Skin epidermis (tissue), 12 donors: Measurements from ENCODE around the gene HDAC9.

Source experiments
- H3K27ac ChIP-seq, 21 experiments: fragments of 200-600 bp; sonication (generic) in 11 of 21; one replicate each; pipeline ENCODE4 v1.5.0; 2020; ENCODE audit warnings: mild to moderate bottlenecking in 3 of 21, inconsistent platforms in 2 of 21, moderate library complexity in 2 of 21
- H3K4me3 ChIP-seq, 7 experiments: fragments of 200-600 bp; sonication (generic) in 2 of 7; one replicate each; pipeline ENCODE4 v1.5.0; 2020; ENCODE audit warnings: inconsistent platforms in 2 of 7, mild to moderate bottlenecking in 2 of 7, moderate library complexity in 1 of 7

Gene HDAC9

DNA sequence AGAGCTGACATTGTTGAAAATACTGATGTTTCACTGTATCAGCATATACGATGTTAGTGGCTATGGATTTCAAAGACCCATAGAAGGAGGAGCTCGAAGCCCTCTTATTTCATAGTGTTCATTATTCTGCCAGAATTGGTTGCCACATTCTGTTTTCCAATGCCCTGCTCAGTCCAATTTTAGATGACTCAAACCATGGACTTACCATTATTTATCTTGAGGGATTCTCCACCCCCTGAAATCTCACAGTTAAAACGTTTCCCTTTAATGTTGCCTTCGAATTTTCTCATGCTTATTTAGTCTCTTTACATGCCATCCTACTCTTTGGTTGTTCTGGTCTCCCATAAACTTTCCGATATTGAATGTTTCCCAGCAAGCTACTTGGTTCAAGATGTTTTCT, 264.5 kb downstream of the HDAC9 start:
- Histone ChIP-seq H3K27ac (no peak overlapping the region), H3K4me3 (no peak overlapping the region)

DNA sequence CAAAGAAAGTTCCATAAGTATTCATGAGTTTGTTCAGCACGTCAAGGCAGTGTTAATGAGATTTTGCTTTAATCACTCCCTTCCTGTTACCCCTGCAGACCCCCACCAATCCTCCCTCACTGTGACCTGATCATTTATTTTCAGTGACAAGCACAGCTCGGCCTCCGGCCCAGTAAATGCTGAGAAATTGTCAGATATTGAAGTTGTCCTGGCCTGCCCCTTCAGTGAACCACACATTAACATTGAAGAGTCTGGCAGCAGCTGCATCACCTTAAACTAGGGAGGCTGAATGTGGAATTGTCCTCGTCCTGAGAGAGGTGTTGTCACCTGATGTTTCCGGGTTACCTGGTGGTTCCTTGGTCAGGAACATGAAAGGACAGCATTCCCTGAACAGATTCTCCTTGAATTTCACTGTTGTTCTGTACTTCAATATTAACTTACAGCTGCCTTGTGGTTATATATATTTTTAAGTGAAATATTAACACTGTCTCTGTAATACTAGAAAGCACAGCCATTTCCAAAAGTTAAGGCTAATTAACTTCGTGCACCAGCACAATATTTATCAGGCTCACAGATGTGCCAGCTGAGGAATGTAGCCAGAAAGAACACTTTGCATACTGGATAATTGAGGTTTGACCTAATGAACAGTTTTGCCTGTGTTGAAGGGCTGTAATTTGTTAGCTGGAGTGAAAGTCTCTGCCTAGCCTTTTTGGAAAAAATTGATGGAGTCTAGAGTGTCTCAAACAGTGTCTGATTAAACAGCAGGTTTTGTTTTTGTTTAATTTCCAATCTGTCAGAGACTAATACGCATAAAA, 265.3 kb downstream of the HDAC9 start:
- H3K27ac ChIP-seq = no peak overlapping the region

GRCh38 chr7:18762189-18762588, 266.6 kb downstream of the HDAC9 start:
- H3K27ac ChIP-seq = peak overlapping the region in 1 of 21 experiments; percentile 14
- H3K4me3 ChIP-seq = no peak overlapping the region

More for the DNA sequence above, 265.3 kb downstream of the HDAC9 start:
- H3K4me3 ChIP-seq = no peak overlapping the region

- H3K4me3 ChIP-seq = no peak overlapping the region
- peak overlapping the region in 1 of 21 experiments; percentile 72 for H3K27ac ChIP-seq
Observed at GRCh38 chr7:18768256-18768655, 272.7 kb downstream of the HDAC9 start.

GRCh38 chr7:18770154-18770811, 274.7 kb downstream of the HDAC9 start:
- Histone ChIP-seq H3K27ac (peak overlapping the region in 3 of 21 experiments; percentile 25 to 72 (median 55)), H3K4me3 (no peak overlapping the region)

DNA sequence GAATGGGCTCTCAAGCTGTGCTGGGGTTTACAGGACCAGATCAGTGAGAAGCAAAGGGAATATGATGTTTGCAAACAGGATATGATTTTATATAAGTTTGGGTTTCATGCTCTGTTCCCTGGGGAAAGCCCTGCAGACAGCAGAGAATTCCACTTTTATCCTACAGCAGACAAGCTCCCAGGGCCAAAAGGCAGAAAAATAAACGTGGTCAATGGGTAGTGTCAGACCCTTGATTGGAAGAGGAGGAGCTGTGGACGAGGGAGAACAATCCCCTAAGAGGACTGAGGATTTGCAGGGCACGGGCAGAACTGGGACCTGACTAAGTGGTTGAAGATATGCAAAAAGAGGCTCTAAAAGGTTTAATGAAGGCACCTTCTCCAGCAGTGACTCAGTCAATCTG, 275.3 kb downstream of the HDAC9 start:
- Histone ChIP-seq H3K27ac (peak overlapping the region in 5 of 21 experiments; percentile 10 to 72 (median 20)), H3K4me3 (no peak overlapping the region)

DNA sequence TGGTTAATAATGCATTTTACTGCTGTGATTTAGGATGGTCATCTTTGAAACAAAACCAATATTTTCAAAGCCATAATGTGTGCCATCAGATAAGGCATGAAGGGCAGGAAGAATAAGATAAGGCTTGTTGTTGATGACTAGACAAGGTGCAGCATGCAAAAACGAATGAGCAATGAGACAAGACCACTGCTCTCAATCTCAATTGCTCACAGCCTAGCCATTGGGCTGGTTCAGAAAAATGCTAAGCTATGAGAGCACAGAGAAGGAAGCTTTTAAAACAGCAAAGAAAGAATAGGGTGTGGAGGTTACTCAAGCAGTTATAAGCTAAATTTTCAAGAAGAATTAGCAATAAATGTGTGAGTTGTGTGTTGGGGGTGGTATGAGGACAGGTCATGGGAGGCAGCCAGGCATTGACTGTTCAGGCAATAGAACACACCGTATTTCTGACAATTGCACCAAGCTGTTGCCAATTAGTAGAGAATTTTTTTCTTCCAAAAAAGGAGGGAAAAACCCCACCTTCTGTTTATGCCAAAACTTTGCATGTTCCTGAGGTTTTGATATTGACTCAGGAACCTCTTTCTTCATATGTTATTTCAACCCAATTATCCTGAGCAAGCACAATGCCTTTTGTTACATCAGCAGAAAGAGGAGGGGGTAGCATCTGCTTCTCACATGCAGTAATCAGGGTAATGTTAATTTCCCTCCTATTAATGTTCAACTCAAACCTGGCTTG, 276.5 kb downstream of the HDAC9 start:
- Histone ChIP-seq H3K27ac (peak overlapping the region in 1 of 21 experiments; percentile 61), H3K4me3 (no peak overlapping the region)

DNA sequence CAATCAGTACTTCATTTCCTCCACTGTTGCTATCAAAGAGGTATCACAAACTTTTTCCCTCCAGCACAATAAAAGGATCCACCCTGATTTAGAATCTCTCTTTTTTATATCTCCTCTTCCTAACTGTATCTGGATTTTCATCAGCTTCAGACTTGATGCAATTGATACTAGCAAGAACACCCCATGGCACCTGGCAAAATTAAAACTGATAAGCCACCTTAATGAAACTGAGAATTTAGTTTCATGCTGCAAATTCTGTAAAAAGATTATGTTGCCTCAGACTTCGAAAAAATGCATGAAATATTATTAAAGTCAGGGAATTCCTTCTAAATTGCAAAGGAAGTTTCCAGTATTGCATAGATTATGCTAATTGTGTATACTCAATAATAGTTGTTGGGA, 277.0 kb downstream of the HDAC9 start:
- Histone ChIP-seq H3K4me3 (no peak overlapping the region), H3K27ac (peak overlapping the region in 1 of 21 experiments; percentile 54)

- H3K27ac ChIP-seq = no peak overlapping the region
- H3K4me3 ChIP-seq = no peak overlapping the region
Observed at GRCh38 chr7:18777314-18777713, 281.8 kb downstream of the HDAC9 start.

- no peak overlapping the region for H3K27ac ChIP-seq
Observed at GRCh38 chr7:18778594-18778993, 283.0 kb downstream of the HDAC9 start.

DNA sequence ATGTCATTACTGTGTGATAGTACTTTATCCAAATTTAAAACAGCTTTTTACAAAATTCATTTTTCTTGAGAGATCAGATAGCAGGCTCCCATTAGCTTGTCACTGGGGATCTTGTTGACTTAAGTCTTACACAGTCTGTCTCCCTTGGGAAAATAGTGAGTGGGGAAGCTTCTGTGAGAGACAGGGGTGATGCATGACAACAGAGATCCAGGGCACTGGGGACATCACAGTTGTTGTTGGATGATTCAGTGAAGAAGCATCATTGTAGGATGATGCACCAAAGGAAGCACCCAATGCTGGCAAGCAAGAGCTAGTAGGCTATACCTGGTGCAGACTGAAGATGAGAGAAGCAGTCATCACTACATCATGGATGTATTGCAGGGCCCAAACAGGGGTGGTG, 284.7 kb downstream of the HDAC9 start:
- H3K4me3 ChIP-seq = no peak overlapping the region
- no peak overlapping the region for H3K27ac ChIP-seq

More at GRCh38 chr7:18778594-18778993, 283.0 kb downstream of the HDAC9 start:
- H3K4me3 ChIP-seq = no peak overlapping the region

DNA sequence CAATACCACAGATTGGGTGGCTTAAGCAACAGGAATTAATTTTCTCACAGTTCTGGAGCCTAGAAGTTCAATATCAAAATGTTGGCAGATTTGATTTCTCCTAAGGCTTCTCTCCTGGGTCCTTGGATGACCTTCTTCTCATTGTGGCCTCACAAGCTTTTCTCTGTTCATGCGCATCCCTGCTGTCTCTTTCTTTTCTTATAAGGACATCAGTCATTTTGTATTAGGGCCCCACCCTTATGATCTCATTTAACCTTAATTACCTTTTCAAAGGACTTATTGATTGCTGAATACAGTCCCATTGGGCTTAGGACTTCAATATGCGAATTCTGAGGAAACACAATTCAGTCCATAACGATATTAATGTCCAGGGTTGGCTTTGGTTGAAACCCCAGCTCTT, 285.4 kb downstream of the HDAC9 start:
- Histone ChIP-seq H3K27ac (no peak overlapping the region), H3K4me3 (no peak overlapping the region)

- Histone ChIP-seq H3K27ac (no peak overlapping the region), H3K4me3 (no peak overlapping the region)
Observed at GRCh38 chr7:18786196-18786727, 290.7 kb downstream of the HDAC9 start.

DNA sequence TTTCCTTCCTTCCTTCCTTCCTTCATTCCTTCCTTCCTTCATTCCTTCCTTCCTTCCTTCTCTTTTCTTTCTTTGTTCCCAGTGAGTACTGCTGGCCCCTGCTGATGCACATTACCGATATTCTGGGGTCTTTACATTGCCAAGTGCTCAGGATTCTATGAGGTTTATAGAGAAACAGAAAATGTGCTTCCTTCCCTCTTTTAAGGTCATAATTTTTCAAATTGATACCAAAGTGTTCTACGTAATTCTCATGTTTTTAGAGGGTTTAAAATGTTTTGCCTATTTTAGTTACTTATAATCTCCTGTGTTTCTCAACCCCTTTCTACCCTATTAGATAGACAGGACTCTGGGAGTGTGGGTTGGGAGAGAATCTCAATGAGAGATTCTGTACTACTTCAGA, 291.2 kb downstream of the HDAC9 start:
- no peak overlapping the region for H3K27ac ChIP-seq
- no peak overlapping the region for H3K4me3 ChIP-seq

GRCh38 chr7:18788026-18788425, 292.5 kb downstream of the HDAC9 start:
- no peak overlapping the region for H3K4me3 ChIP-seq
- no peak overlapping the region for H3K27ac ChIP-seq

DNA sequence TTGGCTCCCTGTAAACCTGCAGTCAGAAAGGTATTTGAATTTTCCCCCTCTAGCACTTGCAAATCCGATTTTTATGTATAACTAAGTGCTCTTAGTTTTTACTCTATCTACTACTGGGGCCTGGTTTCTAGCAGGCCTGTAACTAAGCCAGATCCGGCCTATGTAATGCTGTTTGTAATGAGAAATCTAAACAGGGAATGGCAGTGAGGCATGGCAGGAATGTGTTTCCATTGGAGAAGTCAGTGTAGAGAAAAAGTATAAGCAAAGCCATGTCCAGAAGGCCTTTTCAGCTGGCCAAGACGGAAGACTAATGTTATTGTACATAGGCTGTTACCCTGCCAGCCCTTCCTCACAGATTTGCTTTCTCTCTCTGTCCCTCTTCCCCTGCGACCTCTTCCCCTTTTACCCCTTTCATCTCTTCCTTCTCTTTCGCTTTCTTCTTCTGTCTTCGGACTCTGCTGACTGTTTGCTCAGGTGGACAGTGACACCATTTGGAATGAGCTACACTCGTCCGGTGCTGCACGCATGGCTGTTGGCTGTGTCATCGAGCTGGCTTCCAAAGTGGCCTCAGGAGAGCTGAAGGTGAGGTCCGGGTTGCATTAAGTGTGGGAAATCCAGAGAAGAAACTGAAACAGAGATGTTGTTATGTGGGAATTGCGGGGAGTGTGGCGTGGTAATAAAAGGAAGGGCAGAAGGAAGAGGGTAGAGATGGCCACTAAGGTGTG, 297.5 kb downstream of the HDAC9 start:
- Histone ChIP-seq H3K4me3 (no peak overlapping the region), H3K27ac (no peak overlapping the region)

GRCh38 chr7:18796216-18796615, 300.7 kb downstream of the HDAC9 start:
- no peak overlapping the region for H3K4me3 ChIP-seq
- H3K27ac ChIP-seq = no peak overlapping the region

GRCh38 chr7:18798088-18798906, 302.7 kb downstream of the HDAC9 start:
- no peak overlapping the region for H3K27ac ChIP-seq
- no peak overlapping the region for H3K4me3 ChIP-seq

DNA sequence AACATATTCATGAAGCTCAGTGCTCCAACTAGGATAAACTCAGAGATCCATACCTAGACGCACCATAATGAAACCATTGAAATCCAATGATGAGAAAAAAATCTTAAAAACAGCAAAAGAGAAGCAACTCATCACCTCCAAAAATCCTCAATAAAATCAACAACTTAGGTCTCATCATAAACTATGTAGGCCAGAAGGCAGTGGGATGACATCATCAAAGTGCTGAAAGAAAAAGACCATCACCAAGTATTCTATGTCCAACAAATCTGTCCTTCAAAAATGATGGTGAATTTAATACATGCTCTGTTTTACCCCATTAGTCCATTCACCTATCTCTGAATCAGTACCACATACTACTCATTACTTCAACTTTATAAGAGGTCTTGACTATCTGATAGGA, 304.4 kb downstream of the HDAC9 start:
- Histone ChIP-seq H3K27ac (no peak overlapping the region), H3K4me3 (no peak overlapping the region)
